ENCODE results near the gene KIF3A.

KIF3A gene

GRCh38 chr5:132674671-132675506 lies 62.5 kb downstream of the KIF3A start:
- no peaks in the 10 kb centered on the region for H3K9me2 ChIP-seq (replicated peaks; ENCODE audit: control insufficient read depth, low read length)
- H4K20me1 ChIP-seq (ENCODE audit: control insufficient read depth, insufficient read depth, low read depth, low read length) = no peaks in the 10 kb centered on the region
- TF ChIP-seq EZH2phosphoT487 (IDR thresholded peaks at IDR 0.05; ENCODE audit: borderline replicate concordance, low read length) = no peak
- TF ChIP-seq, protein P1, sequence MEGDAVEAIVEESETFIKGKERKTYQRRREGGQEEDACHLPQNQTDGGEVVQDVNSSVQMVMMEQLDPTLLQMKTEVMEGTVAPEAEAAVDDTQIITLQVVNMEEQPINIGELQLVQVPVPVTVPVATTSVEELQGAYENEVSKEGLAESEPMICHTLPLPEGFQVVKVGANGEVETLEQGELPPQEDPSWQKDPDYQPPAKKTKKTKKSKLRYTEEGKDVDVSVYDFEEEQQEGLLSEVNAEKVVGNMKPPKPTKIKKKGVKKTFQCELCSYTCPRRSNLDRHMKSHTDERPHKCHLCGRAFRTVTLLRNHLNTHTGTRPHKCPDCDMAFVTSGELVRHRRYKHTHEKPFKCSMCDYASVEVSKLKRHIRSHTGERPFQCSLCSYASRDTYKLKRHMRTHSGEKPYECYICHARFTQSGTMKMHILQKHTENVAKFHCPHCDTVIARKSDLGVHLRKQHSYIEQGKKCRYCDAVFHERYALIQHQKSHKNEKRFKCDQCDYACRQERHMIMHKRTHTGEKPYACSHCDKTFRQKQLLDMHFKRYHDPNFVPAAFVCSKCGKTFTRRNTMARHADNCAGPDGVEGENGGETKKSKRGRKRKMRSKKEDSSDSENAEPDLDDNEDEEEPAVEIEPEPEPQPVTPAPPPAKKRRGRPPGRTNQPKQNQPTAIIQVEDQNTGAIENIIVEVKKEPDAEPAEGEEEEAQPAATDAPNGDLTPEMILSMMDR (IDR thresholded peaks at IDR 0.05; ENCODE audit: low read depth, low read length, poor library complexity, severe bottlenecking) = no peak
- H3K79me2 ChIP-seq (ENCODE audit: control insufficient read depth, low read length) = no peaks in the 10 kb centered on the region
- H3K4me3 ChIP-seq (ENCODE audit: low read length) = no peak overlapping the region
- H3K9me3 ChIP-seq (ENCODE audit: control insufficient read depth, insufficient read depth, low read length) = no peaks in the 10 kb centered on the region
- no peaks in the 10 kb centered on the region for H3K4me1 ChIP-seq (ENCODE audit: control insufficient read depth, low read length)
- no peaks in the 10 kb centered on the region for H3K27me3 ChIP-seq (ENCODE audit: control insufficient read depth, low read length)
- no peaks in the 10 kb centered on the region for H3K36me3 ChIP-seq (ENCODE audit: control insufficient read depth, low read length)
- H3K27ac ChIP-seq (ENCODE audit: low read depth, low read length) = no peak overlapping the region
- no peak overlapping the region for H3K4me2 ChIP-seq (ENCODE audit: low read length)
- H3F3A ChIP-seq (ENCODE audit: control insufficient read depth, insufficient read depth) = no peaks in the 10 kb centered on the region

DNA sequence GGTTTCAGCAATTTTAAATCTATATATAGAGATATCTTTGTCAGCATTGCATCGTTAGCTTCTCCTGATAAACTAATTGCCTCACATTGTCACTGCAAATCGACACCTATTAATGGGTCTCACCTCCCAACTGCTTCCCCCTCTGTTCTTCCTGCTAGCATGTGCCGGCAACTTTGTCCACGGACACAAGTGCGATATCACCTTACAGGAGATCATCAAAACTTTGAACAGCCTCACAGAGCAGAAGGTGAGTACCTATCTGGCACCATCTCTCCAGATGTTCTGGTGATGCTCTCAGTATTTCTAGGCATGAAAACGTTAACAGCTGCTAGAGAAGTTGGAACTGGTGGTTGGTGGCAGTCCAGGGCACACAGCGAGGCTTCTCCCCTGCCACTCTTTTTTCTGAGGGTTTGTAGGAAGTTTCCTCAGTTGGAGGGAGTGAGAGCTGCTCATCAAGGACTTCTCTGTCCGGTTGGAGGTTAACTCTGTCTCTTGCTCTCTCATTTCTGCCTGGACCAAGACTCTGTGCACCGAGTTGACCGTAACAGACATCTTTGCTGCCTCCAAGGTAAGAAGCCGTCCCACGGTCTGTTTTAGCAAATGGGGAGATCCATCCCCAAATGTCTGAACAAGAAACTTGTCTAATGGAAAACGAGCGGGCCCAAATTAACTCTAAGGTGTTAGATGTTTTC lies 63.3 kb downstream of the KIF3A start, which contains the start of gene IL4:
IL4 (plus strand) TSS at position 51 of the 692 bp plus-strand sequence; CDS start at position 113, 62 bp downstream.
- H3F3A ChIP-seq (ENCODE audit: control insufficient read depth, insufficient read depth) = no peaks in the 10 kb centered on the region
- H3K9me2 ChIP-seq (replicated peaks; ENCODE audit: control insufficient read depth, low read length) = no peaks in the 10 kb centered on the region
- H3K79me2 ChIP-seq (ENCODE audit: control insufficient read depth, low read length) = no peaks in the 10 kb centered on the region
- H4K20me1 ChIP-seq (ENCODE audit: control insufficient read depth, insufficient read depth, low read depth, low read length) = no peaks in the 10 kb centered on the region
- no peak within 1 kb of the TSS for H3K4me3 ChIP-seq (ENCODE audit: low read length)
- H3K4me1 ChIP-seq (ENCODE audit: control insufficient read depth, low read length) = no peaks in the 10 kb centered on the region
- no peaks in the 10 kb centered on the region for H3K27me3 ChIP-seq (ENCODE audit: control insufficient read depth, low read length)
- no peak within 1 kb of the TSS for H3K27ac ChIP-seq (ENCODE audit: low read depth, low read length)
- TF ChIP-seq EZH2phosphoT487 (IDR thresholded peaks at IDR 0.05; ENCODE audit: borderline replicate concordance, low read length) = no peak
- TF ChIP-seq, protein P1 (IDR thresholded peaks at IDR 0.05; ENCODE audit: low read depth, low read length, poor library complexity, severe bottlenecking) = no peak
- no peaks in the 10 kb centered on the region for H3K36me3 ChIP-seq (ENCODE audit: control insufficient read depth, low read length)
- H3K4me2 ChIP-seq (ENCODE audit: low read length) = no peak within 1 kb of the TSS
- no peaks in the 10 kb centered on the region for H3K9me3 ChIP-seq (ENCODE audit: control insufficient read depth, insufficient read depth, low read length)

DNA sequence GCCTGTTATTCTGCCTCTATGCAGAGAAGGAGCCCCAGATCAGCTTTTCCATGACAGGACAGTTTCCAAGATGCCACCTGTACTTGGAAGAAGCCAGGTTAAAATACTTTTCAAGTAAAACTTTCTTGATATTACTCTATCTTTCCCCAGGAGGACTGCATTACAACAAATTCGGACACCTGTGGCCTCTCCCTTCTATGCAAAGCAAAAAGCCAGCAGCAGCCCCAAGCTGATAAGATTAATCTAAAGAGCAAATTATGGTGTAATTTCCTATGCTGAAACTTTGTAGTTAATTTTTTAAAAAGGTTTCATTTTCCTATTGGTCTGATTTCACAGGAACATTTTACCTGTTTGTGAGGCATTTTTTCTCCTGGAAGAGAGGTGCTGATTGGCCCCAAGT lies 63.9 kb downstream of the KIF3A start:
- H4K20me1 ChIP-seq (ENCODE audit: control insufficient read depth, insufficient read depth, low read depth, low read length) = no peaks in the 10 kb centered on the region
- no peaks in the 10 kb centered on the region for H3K27me3 ChIP-seq (ENCODE audit: control insufficient read depth, low read length)
- H3F3A ChIP-seq (ENCODE audit: control insufficient read depth, insufficient read depth) = no peaks in the 10 kb centered on the region
- no peaks in the 10 kb centered on the region for H3K36me3 ChIP-seq (ENCODE audit: control insufficient read depth, low read length)
- TF ChIP-seq, protein P1 (IDR thresholded peaks at IDR 0.05; ENCODE audit: low read depth, low read length, poor library complexity, severe bottlenecking) = no peak
- no peak for TF ChIP-seq EZH2phosphoT487 (IDR thresholded peaks at IDR 0.05; ENCODE audit: borderline replicate concordance, low read length)
- no peaks in the 10 kb centered on the region for H3K9me3 ChIP-seq (ENCODE audit: control insufficient read depth, insufficient read depth, low read length)
- no peak overlapping the region for H3K27ac ChIP-seq (ENCODE audit: low read depth, low read length)
- H3K79me2 ChIP-seq (ENCODE audit: control insufficient read depth, low read length) = no peaks in the 10 kb centered on the region
- no peak overlapping the region for H3K4me2 ChIP-seq (ENCODE audit: low read length)
- H3K4me1 ChIP-seq (ENCODE audit: control insufficient read depth, low read length) = no peaks in the 10 kb centered on the region
- no peaks in the 10 kb centered on the region for H3K9me2 ChIP-seq (replicated peaks; ENCODE audit: control insufficient read depth, low read length)
- no peak overlapping the region for H3K4me3 ChIP-seq (ENCODE audit: low read length)
